GM18909 (cell line): ENCODE data around the gene DERA.
"Not testable (repeated sequence)": the region's sequence is repeated elsewhere in the genome, so short reads cannot be mapped to it uniquely, and the experiment has no call there.

ENCODE experiments used
- ATAC-seq: cut with Tn5 transposase; IDR thresholded peaks from one replicate; pipeline ENCODE4 v1.9.1; 2021; ENCODE audit warnings: mild to moderate bottlenecking; ENCODE audit not compliant: unreplicated experiment, poor library complexity

DERA gene

DNA sequence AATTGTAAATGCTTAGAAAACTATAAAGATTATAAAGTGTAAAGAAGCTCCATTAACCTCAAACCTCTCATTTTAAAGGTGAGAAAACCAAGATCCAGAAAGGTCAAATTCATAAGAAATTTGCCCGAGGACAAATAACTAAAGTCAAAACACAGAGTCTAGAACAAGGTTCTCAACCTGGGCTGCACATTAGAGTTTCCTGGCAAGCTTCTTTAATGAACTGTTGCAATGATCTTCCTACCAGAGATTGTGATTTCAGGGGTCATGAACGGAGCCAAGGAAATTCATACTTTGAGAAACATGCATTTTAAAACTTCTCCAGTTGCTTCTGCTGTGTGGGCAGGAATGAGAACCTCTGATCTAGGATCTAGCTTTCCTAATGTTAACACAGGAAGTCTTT lies 86.8 kb downstream of the DERA start:
- no peak for ATAC-seq

DNA sequence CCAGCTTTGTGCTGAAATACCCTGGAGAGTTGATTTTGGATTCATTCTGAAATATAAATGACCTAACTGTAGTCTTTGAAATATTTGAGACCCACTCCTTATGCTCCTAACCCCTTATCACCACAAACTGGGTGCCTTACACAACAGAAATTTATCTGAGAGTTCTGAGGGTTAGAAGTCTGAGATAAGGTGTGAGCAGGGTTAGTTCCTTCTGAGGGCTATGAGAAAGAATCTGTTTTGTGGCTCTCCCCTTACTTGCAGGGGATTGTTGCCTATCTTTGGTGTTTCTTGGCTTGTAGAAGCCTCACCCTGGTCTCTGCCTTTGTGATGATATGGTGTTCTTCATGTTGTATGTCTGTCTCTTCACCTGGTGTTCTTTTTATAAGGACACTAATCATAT lies 91.7 kb downstream of the DERA start:
- ATAC-seq: no peak

DNA sequence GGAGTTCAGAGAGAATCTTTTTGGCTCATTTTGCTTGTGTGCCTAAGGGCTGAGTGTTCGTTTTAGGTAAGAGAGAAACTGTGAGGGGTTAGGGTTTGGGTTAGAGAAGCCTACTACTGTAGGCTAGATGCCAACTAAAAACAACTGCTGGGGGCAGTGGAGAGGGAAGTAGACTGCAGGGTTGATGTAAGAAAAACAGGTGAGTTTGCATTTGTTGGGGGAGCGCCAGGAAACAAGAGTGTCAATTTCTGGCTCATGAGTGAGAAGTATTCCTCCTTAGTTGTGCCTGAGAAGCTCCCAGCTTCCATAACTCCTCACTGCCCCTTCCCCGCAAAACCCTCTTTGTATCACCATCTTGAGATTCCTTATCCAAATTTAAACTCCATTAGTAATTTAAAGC lies 92.3 kb downstream of the DERA start:
- ATAC-seq: no peak

DNA sequence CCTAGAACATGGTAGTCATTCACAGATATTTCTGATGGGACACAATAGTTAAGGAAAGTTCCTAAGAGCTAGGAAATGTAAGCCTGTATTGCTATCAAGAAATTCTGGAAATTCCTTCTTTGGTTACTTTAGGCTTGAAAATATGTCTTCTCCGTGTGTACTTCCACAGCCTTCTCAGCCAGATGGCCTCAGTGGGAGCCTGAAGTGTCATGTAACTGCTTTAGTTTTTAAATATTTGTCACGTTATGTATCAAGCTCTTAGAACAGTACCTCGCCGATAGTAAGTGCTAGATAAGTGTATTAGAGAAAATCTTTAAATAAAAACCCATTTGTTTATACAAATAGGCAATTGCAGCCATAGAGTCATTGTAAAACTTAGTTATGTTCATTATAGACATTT lies 95.6 kb downstream of the DERA start:
- ATAC-seq: no peak

DNA sequence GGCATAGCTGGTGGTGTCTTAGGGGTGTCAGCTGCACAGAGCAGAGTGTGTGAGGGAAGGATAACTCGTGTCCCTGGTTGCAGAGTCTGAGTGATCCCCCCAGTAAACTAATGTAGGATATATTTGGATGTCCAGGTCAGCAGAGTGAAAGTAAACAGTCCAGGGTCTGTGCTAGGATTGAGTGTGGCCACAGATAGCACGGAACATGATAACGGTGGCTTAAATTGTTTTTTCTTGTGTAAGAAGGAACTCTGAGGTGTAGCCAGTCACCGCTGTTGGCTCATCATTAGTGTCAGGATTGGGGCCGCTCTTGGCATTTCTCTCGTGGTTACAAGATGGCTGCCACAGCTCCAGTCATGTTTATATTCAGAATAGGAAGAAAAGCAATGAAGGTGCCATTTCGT lies 97.3 kb downstream of the DERA start:
- no peak for ATAC-seq

DNA sequence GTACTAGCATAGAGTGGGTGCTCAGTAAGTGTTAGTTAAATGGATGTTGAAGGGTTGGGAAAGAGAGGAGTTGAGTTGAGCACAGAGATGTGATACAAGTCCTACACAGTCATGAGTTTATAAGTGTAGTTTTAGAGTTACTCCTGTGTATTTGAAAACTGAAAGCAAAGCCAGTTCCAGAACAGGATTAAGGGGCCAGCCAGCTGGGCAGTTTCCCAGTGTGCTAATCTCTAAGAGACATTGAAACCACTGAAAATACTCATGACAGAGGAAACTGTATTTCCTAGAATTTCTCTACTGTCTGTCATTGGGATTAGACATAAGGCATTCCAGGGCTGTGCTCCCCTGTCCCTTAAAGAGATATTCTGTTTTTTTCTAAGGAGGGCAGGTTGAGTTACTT lies 101.0 kb downstream of the DERA start:
- ATAC-seq: no peak

DNA sequence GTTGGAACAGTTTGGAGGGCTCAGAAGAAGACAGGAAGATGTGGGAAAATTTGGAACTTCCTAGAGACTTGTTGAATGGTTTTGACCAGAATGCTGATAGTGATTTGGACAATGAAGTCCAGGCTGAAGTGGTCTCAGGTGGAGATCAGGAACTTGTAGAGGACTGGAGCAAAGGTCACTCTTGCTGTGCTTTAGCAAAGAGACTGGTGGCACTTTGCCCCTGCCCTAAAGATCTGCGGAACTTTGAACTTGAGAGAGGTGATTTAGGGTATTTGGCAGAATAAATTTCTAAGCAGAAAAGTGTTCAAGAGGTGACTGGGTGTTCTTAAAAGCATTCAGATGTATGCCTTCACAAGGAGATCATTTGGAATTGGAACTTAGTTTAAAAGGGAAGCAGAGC lies 102.6 kb downstream of the DERA start:
- not testable (repeated sequence) for ATAC-seq

DNA sequence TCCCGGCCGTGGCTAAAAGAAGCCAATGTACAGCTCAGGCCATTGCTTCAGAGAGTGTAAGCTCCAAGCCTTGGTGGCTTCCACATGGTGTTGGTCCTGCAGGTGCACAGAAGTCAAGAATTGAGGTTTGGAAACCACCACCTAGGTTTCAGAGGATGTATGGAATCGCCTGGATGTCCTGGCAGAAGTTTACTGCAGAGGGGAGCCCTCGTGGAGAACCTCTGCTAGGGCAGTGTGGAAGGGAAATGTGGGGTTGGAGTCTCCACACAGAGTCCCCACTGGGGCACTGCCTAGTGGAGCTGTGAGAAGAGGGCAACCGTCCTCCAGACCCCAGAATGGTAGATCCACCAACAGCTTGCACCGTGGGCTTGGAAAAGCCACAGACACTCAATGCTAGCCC lies 103.3 kb downstream of the DERA start:
- not testable (repeated sequence) for ATAC-seq

DNA sequence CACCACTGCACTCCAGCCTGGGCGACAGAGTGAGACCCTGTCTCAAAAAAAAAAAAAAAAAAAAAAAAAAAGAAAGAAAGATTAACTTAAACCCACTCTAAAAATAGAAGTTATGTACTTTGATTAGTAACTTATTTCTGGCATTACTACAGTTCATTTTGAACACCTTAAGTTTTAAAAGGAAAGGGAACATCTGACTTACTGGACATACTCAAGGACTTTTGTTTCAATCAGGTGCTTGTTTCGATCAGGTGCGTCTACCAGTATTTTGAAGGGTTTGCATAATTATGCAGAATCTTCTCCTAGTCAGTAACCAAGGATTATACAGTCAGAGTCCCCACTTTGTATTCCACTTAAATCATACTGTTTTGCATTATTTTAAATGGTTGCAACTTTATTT lies 105.6 kb downstream of the DERA start:
- no peak for ATAC-seq

DNA sequence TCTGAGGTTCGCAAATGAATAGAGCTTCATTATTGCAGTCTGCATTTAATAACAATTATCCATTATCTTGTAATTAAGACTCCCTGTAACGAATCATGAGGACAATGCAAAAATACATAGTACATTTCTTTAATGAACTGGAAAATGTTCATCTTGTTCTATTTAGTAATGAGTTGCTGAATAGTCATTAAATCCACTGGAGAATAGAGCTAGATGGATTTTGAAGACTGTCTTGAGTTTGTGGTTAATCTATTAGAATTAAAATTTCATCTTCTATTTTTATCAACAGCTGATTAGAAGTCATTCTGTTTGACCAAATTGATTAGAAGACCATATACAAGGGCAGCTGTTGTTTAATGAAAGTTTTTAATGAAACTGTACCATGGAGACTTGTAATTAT lies 107.2 kb downstream of the DERA start:
- ATAC-seq: no peak

DNA sequence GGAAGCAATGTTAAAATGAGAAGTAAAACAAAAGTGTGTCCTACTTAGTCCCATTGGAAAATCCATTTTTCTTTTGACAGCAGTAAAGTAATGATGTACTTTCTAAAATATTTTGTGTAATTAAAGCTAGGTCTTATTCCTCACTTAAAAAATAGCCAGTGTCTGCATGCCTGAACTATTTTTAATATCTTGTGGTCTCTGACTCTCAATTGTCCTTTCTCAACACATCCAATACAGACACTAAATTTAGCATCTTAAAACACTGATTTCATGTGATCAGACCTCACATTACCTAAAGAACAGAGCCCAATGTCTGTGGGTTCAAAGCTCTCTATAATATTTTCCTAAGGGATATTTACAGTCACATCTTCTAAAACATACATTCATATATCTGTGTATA lies 108.0 kb downstream of the DERA start:
- no peak for ATAC-seq

DNA sequence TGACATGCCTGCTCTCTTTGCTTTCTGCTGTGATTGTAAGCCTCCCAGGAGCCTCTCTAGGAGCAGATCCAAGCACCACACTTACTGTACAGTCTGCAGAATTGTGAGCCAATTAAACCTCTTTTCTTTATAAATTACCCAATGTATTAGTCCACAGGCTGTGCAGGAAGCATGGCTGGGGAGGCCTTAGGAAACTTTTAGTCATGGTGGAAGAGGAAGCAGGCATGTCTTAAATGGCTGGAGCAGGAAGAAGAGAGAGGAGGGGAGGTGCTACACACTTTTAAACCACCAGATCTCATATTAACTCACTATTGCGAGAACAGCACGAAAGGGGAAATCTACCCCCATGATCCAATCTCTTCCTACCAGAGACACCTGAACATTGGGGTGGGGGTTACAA lies 108.9 kb downstream of the DERA start:
- no peak for ATAC-seq

DNA sequence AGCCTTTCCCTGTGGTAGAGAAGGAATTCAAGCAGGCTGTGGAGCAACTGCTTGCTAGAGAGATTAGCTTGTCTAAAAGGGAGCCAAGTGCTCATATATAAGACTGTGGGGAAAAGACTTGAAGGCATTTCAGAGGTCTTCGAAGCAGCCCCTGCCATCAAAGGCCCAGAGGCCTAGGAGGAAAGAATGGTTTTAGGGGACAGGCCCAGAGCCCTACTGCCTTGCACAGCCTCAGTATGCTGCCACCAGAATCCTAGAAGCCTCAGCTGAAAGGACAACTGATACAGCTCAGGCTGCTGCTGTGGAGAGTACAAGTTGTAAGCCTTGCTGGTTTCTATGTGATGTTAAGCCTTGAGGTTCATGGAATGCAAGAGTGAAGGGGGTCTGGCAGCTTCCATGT lies 109.9 kb downstream of the DERA start:
- ATAC-seq: no peak

DNA sequence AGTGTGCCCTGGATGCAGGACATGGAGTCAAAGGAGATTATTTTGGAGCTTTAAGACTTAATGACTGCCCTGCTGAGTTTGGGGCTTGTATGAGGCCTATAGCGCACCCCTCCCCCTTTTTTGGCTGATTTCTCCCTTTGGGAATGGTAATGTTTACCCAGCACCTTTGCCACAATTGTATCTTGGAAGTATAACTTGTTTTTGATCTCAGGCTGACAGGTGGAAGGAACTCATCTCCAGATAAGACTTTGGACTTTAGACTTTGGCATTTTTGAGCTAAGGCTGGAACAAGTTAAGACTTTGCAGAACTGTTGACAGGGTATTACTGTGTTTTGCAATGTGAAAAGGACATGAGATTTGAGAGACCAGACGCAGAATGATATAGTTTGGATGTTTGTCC lies 110.5 kb downstream of the DERA start:
- ATAC-seq: no peak

DNA sequence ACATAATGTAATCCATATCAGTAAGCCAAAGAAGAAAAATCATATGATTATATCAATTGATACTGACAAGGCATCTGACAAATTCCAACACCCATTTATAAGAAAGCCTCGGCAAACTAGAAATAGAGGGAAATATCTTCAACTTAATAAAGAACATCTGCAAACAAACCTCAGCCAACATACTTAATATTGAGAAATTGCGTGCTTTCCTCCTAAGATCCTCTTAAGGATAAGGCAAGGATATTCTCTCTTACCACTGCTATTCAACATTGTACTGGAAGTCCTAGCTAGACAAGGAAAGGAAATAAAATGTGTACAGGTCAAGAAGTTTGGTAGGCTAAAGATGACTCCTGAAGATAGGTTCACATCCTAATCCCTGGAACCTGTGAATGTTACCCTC lies 115.9 kb downstream of the DERA start:
- ATAC-seq: no peak

DNA sequence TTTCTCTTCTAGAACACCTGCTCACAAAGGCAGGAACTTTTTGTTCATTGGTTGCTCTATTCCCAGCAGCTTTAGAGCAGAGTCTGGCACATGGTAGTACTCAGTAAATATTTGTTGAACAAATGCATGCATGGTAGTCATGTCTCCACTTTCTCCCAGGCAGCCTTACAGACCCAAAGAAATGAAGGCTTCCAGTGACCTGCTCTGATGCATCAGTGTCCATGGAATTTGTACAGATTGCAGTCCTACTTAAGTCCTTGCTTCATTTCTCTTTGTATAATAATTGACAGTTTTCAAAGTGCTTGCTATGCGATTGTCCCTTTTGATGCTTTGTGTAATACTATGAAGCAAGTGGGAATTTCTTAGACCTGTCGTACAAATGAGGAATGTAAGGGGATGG lies 119.6 kb downstream of the DERA start:
- ATAC-seq: no peak

DNA sequence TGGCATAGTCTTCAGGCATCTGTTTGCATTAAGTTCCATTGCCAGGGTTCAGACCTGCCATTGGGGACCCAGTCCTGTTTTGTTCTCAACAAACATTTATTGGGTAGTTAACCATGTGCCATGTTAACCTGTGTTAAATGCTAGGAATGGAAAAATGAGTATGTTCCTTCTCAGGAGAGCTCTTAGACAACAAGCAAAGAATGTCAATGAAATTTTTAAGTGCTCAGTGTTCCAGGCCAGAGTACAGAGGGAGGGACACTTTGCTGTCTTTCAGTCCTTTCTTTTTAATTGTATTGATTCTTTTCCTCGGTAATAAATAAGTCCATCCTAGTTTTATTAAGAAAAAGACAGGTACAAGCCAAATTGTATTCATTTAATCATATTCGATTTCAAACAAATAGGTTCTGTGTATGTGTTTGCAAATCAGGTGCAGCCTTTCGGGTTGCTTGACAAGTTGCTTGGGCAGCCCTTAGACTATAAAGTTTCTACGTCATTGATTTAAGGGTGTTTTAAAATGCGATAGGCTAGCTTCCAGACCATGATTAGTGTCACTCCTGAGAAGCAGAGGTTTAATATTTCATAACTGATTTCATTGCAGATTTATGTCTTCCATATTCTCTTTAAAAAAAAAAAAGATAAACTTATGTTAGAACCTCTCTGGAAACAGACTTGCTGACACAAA lies 123.1 kb downstream of the DERA start:
- no peak for ATAC-seq

DNA sequence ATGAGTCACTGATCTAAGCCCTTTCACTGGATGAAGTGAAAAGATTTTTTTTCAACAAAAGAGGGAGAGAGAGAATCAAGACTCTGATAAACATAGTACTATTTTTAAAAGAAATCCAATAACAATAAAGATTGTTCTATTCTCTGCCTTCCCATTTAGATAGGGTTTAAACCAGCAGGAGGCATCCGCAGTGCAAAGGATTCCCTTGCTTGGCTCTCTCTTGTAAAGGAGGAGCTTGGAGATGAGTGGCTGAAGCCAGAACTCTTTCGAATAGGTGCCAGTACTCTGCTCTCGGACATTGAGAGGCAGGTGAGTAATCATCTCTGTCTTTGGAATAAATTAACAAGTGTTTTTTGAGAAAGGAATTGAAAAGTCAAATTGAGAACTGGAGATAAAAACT lies 124.9 kb downstream of the DERA start:
- no peak for ATAC-seq

DNA sequence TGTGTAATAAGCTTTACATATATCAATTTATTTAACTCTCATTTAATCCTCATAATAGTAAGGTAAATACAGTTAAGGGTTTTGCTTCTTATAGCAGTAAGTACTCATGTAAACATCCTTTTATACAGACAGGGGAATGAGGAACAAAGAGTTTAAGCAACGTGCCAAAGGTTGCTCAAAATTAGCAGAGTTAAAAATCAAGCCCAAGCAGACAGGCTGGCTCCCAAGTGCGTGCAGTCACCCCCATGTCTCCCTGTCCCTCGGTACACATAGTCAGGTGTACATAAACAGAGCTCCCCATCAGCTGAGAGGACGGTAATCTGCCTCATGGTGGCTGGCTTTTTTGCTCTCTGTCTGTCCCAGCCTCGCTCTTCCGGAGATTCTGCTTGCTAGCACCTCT lies 126.4 kb downstream of the DERA start:
- ATAC-seq: no peak

DNA sequence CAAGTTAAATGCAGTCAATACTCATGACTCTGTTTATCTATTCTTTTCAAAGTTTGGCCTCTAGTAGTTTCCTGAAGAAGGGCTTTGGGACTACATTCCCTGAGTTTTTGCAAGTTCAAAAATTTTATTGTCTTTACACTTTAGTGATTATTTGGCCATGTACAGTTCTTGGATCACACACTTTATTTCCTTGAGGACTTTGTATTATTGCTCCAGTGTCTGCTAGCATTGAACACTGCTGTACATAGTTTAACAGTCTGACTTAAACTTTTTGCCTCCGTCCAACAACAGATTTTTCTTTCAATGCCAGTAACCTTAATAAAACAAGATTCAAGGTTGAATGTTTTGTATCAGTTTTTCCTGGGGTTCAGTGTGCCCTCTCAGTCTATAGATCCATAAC lies 132.3 kb downstream of the DERA start:
- no peak for ATAC-seq

DNA sequence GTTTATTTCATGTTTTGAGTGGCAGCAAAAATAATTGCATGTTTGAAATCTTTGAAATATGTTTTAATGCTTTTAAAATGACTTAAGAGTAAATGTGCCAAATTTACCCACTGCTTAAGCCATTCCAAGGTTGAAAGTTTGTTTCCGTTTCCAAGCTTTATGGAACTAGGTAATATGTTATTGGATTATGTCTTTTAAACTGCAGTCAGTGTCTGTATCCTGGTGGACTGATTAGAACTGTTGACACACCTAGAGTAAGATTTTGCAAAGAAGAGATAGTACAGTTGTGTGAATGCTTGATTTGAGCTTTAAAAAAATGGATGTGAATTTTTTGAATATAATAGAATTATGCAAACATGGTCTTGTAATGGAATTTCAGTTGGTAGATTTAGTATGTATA lies 135.1 kb downstream of the DERA start:
- no peak for ATAC-seq

DNA sequence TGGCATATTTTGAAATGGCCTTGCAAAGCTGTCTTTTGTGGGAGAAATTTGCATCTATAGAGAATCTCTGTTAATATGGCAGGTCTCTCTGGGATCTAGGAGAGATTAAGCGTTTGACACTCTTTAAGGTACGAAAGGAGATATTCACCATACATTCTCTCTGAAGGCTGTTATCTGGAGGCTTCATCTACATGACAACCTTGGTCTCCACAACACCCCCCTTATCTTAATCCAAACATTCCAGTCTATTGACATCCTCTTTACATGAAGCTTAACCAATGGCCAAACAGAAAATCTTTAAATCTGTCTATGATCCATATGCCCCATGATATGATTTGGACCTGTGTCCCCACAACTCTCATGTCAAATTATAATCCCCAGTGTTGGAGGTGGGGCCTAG lies 137.4 kb downstream of the DERA start:
- no peak for ATAC-seq

DNA sequence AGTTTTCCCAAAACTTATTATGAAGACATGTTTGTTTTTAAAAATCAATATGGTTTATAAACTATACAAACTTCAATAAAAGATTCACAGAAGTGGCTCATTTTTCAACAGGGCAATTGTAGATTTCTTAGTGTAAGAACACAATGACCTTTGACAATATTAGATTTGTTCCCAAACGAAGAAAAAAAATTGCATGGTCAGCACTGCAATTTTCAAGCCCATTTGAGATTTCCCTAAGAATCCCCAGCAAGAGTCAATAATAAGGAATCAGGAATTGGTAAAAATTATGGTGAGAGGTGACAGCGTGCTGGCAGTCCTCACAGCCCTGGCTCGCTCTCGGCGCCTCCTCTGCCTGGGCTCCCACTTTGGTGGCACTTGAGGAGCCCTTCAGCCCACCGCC lies 145.8 kb downstream of the DERA start:
- no peak for ATAC-seq
